Activated naive CD4-positive, alpha-beta T cell (primary cell): ENCODE results near the gene LIFR.

ENCODE experiments used
- DNase-seq, 4 experiments: peaks; one replicate each; lab custom pipeline; 2025; lab: John Stamatoyannopoulos, UW

Gene LIFR

GRCh38 chr5:38434966-38435705 lies 121.3 kb downstream of the LIFR start:
- DNase-seq, result no peak

GRCh38 chr5:38433160-38433861 lies 123.1 kb downstream of the LIFR start:
- DNase-seq, result no peak

GRCh38 chr5:38431242-38431853 lies 125.1 kb downstream of the LIFR start:
- no peak for DNase-seq

GRCh38 chr5:38426986-38427950 lies 129.2 kb downstream of the LIFR start:
- no peak for DNase-seq

- no peak for DNase-seq
Observed at GRCh38 chr5:38426490-38426889, 130.0 kb downstream of the LIFR start.
